ENCODE measurements around the gene OVCA2. TPM values are rescaled to one million over a fixed set of nuclear protein-coding genes. Genes with fewer than 3 reads are reported as not detected.

OVCA2 gene
- polyA plus RNA-seq, 1 donor (not counting 4 experiments of a cell fraction or from before 2014, with no cell fraction given): 41.2 TPM

DNA sequence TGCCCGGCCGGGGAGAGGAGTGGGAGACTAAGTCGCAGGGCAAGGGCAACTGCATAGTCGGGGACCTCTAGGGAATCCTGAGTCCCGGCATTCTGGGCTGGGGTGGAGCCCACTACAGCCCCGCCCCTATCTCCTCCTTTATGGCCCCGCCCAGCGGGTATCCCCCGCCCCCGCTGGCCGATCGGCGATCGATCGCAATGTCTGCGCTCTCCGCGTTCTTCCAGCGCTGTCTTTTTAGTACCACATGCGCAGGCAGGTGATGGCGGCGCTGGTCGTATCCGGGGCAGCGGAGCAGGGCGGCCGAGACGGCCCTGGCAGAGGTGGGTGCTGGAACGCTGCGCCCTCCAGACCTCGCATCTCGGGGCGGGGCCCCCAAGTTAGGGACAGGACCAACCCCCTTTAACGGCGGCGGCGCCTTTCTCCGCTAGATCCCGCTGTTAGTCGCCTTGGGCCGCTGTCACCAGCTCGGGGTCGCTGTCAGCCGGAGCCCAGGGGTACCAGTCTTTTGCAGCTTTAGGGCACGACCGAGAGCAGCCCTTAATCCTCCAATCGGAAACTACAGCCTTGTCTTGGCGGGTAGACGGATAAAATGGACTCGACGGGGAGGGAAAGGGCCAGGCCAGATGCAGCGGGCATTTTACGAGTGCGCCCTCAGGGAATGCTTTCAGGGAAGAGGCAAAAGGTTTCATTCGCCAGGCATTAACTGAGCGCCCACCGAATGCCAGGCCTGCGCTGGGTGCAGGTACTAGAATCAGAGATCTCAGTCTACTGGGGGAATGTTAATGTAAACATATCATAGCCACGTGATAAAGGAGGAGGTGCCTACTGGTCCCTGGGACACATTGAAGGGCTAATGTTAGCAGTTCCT, 11.7 kb upstream of the OVCA2 start, which contains the start of gene DPH1:
Gene DPH1 (plus strand): TSS at position 243 of the 868 bp plus-strand sequence. CDS start 17 bp downstream, at position 260.
- Histone ChIP-seq H3K9me1 (ENCODE audit: control insufficient read depth, extremely low read depth, insufficient read depth, low read length) (no peaks in the 10 kb centered on the region), H3K9ac (ENCODE audit: control insufficient read depth, extremely low read depth, insufficient read depth, low read length) (peak within 1 kb of the TSS; percentile 96), H3K27me3 (ENCODE audit: control insufficient read depth, extremely low read depth, insufficient read depth, low read length) (no peaks in the 10 kb centered on the region), H3K27ac (ENCODE audit: control insufficient read depth, insufficient read depth, low read length) (peak within 1 kb of the TSS; percentile 89), H4K20me1 (ENCODE audit: control insufficient read depth, extremely low read depth, insufficient read depth, low read length) (no peaks in the 10 kb centered on the region), H3K4me3 (ENCODE audit: control insufficient read depth in 2 of 3, extremely low read depth in 1 of 3, insufficient read depth in 2 of 3, low read depth in 1 of 3, low read length in 3 of 3) (peak within 1 kb of the TSS; percentile 80 to 99 (median 98)), H3K9me3 (ENCODE audit: control insufficient read depth, low read depth, low read length) (no peaks in the 10 kb centered on the region), H3K4me1 (ENCODE audit: control insufficient read depth, extremely low read depth, insufficient read depth, low read length) (peaks cover 9% of the 10 kb centered on the region), H2AFZ (ENCODE audit: control insufficient read depth, low read length) (peak within 1 kb of the TSS; percentile 88), H3K79me2 (ENCODE audit: control insufficient read depth, insufficient read depth, low read length) (peaks cover 5% of the 10 kb centered on the region), H3K4me2 (ENCODE audit: control insufficient read depth, extremely low read depth, insufficient read depth, low read depth, low read length) (peak within 1 kb of the TSS; percentile 89), H3K36me3 (ENCODE audit: control insufficient read depth in 2 of 2, extremely low read depth in 1 of 2, insufficient read depth in 2 of 2, low read length in 2 of 2) (no peaks in the 10 kb centered on the region)
- no peak for DNase-seq (ENCODE audit: low read depth, low spot score)
- FAIRE-seq: peak; percentile 98
- TF ChIP-seq, protein P1, sequence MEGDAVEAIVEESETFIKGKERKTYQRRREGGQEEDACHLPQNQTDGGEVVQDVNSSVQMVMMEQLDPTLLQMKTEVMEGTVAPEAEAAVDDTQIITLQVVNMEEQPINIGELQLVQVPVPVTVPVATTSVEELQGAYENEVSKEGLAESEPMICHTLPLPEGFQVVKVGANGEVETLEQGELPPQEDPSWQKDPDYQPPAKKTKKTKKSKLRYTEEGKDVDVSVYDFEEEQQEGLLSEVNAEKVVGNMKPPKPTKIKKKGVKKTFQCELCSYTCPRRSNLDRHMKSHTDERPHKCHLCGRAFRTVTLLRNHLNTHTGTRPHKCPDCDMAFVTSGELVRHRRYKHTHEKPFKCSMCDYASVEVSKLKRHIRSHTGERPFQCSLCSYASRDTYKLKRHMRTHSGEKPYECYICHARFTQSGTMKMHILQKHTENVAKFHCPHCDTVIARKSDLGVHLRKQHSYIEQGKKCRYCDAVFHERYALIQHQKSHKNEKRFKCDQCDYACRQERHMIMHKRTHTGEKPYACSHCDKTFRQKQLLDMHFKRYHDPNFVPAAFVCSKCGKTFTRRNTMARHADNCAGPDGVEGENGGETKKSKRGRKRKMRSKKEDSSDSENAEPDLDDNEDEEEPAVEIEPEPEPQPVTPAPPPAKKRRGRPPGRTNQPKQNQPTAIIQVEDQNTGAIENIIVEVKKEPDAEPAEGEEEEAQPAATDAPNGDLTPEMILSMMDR (optimal IDR thresholded peaks at IDR 0.05 in 1 of 3, IDR thresholded peaks at IDR 0.05 in 1 of 3, conservative IDR thresholded peaks at IDR 0.05 in 1 of 3; ENCODE audit: extremely low read depth in 1 of 3, insufficient read depth in 2 of 3, low read length in 3 of 3): peak in 1 of 3 experiments; percentile 60
- TF ChIP-seq EZH2 (IDR thresholded peaks at IDR 0.05; ENCODE audit: low read length): no peak
- dilution Hi-C loops (cut with MboI; ENCODE audit: extremely low pct_ligation_motif_present, low sequenced_read_pairs): no loop called here

DNA sequence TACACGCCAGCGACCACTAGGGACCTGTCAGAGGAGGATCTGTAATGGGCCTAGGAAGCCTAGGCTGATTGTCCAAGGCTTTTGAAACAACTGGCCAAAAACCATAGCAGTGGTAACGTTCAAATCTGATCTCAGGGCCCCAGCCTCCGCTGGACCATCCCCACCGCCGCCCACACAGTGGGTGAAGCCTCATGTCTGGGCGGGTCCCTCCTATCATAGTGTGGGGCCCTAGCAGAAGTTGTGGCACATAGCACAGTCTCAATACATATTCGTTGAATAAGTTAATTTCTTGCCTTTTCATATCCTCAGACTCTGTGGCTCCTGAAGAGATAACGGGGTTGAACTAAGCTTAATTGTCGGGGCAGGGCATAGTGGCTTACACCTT, 11.1 kb upstream of the OVCA2 start:
- DNase-seq (ENCODE audit: low read depth, low spot score) (no peak), FAIRE-seq (peak; percentile 23)
- Histone ChIP-seq H3K79me2 (ENCODE audit: control insufficient read depth, insufficient read depth, low read length) (peaks cover 5% of the 10 kb centered on the region), H3K9me3 (ENCODE audit: control insufficient read depth, low read depth, low read length) (no peaks in the 10 kb centered on the region), H3K27ac (ENCODE audit: control insufficient read depth, insufficient read depth, low read length) (peak overlapping the region; percentile 89), H3K9me1 (ENCODE audit: control insufficient read depth, extremely low read depth, insufficient read depth, low read length) (no peaks in the 10 kb centered on the region), H3K9ac (ENCODE audit: control insufficient read depth, extremely low read depth, insufficient read depth, low read length) (peak overlapping the region; percentile 96), H2AFZ (ENCODE audit: control insufficient read depth, low read length) (no peak overlapping the region), H4K20me1 (ENCODE audit: control insufficient read depth, extremely low read depth, insufficient read depth, low read length) (no peaks in the 10 kb centered on the region), H3K36me3 (ENCODE audit: control insufficient read depth in 2 of 2, extremely low read depth in 1 of 2, insufficient read depth in 2 of 2, low read length in 2 of 2) (no peaks in the 10 kb centered on the region), H3K4me2 (ENCODE audit: control insufficient read depth, extremely low read depth, insufficient read depth, low read depth, low read length) (peak overlapping the region; percentile 89), H3K4me3 (ENCODE audit: control insufficient read depth in 2 of 3, extremely low read depth in 1 of 3, insufficient read depth in 2 of 3, low read depth in 1 of 3, low read length in 3 of 3) (peak overlapping the region; percentile 80 to 99 (median 98)), H3K4me1 (ENCODE audit: control insufficient read depth, extremely low read depth, insufficient read depth, low read length) (peaks cover 6% of the 10 kb centered on the region), H3K27me3 (ENCODE audit: control insufficient read depth, extremely low read depth, insufficient read depth, low read length) (no peaks in the 10 kb centered on the region)
- dilution Hi-C loops (cut with MboI; ENCODE audit: extremely low pct_ligation_motif_present, low sequenced_read_pairs): no loop called here
- TF ChIP-seq EZH2 (IDR thresholded peaks at IDR 0.05; ENCODE audit: low read length): no peak
- TF ChIP-seq, protein P1 (optimal IDR thresholded peaks at IDR 0.05 in 1 of 3, IDR thresholded peaks at IDR 0.05 in 1 of 3, conservative IDR thresholded peaks at IDR 0.05 in 1 of 3; ENCODE audit: extremely low read depth in 1 of 3, insufficient read depth in 2 of 3, low read length in 3 of 3): peak in 2 of 3 experiments; percentile 48 to 68

Measured in keratinocyte (primary cell).